ENCODE results near the gene SMIM35. TPM values are rescaled to one million over a fixed set of nuclear protein-coding genes. Genes with fewer than 3 reads are reported as not detected.

SMIM35 gene
- total RNA-seq, 1 experiment from 2014 or later: not detected

- peaks cover 8% of the 10 kb centered on the region for H3K27me3 Mint-ChIP-seq (ENCODE audit: low read depth)
- peaks cover 2% of the 10 kb centered on the region; the same call in 1 of the 2 replicates for H3K36me3 Mint-ChIP-seq
- no peak for ATAC-seq
- H3K9me3 Mint-ChIP-seq: peaks cover 21% of the 10 kb centered on the region
- ChIA-PET CTCF (no interaction called here), POLR2A (no interaction called here)
- no peak overlapping the region for H3K27ac Mint-ChIP-seq
- no peak for DNase-seq (ENCODE audit: low spot score)
- H3K4me3 Mint-ChIP-seq: no peak overlapping the region
- TF ChIP-seq MAX (CRISPR knock-in tag; IDR thresholded peaks at IDR 0.05): no peak
- TF ChIP-seq, protein P1, sequence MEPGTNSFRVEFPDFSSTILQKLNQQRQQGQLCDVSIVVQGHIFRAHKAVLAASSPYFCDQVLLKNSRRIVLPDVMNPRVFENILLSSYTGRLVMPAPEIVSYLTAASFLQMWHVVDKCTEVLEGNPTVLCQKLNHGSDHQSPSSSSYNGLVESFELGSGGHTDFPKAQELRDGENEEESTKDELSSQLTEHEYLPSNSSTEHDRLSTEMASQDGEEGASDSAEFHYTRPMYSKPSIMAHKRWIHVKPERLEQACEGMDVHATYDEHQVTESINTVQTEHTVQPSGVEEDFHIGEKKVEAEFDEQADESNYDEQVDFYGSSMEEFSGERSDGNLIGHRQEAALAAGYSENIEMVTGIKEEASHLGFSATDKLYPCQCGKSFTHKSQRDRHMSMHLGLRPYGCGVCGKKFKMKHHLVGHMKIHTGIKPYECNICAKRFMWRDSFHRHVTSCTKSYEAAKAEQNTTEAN (CRISPR knock-in tag; IDR thresholded peaks at IDR 0.05): no peak
- TF ChIP-seq TP53 (CRISPR knock-in tag; IDR thresholded peaks at IDR 0.05): no peak
- TF ChIP-seq ZMAT4 (CRISPR knock-in tag; IDR thresholded peaks at IDR 0.05): no peak
- no peak for TF ChIP-seq OVOL2 (CRISPR knock-in tag; IDR thresholded peaks at IDR 0.05; ENCODE audit: borderline replicate concordance)
- no peak for TF ChIP-seq EMX1 (CRISPR knock-in tag; IDR thresholded peaks at IDR 0.05)
- TF ChIP-seq JUN (CRISPR knock-in tag; IDR thresholded peaks at IDR 0.05): no peak
- no peak for TF ChIP-seq ATF1 (CRISPR knock-in tag; IDR thresholded peaks at IDR 0.05)
- no peak for TF ChIP-seq JAZF1 (CRISPR knock-in tag; IDR thresholded peaks at IDR 0.05)
- no peak for TF ChIP-seq SOX15 (CRISPR knock-in tag; IDR thresholded peaks at IDR 0.05)
- TF ChIP-seq ZNF232 (CRISPR knock-in tag; IDR thresholded peaks at IDR 0.05): no peak
- no peak for TF ChIP-seq ZNF416 (CRISPR knock-in tag; IDR thresholded peaks at IDR 0.05)
- no peak for TF ChIP-seq NFATC4 (CRISPR knock-in tag; IDR thresholded peaks at IDR 0.05)
- no peaks in the 10 kb centered on the region for H3K4me1 Mint-ChIP-seq
Measured at GRCh38 chr11:118014022-118014421, 72.7 kb downstream of the SMIM35 start.

DNA sequence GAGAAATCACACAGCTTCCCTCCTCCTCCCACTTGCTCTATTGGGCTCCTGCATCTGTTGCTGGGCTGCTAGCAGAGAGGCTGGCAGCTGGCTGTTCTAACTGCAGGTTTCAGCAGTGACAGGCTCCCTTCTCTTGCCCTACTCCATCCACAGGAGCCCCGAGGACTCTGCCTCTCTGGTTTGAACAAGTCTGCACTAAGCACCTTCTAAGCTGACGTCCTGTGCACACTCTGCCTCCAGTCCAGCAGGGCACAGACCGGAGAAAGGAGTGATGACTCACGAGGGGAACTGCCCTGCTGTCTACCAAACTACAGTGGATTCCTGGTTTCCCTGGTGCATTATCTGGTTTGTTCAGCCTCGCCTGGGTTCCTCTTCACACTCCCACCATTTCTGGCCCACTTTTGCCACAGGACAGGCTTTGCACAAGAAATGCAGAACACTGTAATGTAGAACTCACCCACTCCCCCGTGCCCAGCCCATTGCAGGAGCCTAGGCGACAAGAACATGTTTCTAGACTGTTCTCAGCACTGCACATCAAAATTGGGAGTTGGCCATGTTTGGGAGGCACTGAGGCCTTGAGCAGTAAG lies 74.6 kb downstream of the SMIM35 start:
- Mint-ChIP-seq H3K4me1 (no peaks in the 10 kb centered on the region), H3K36me3 (no peaks in the 10 kb centered on the region), H3K9me3 (peaks cover 8% of the 10 kb centered on the region), H3K27me3 (ENCODE audit: low read depth) (no peaks in the 10 kb centered on the region; the same call in 1 of the 2 replicates), H3K4me3 (no peak overlapping the region), H3K27ac (no peak overlapping the region)
- TF ChIP-seq MAX (CRISPR knock-in tag; IDR thresholded peaks at IDR 0.05): no peak
- TF ChIP-seq IRF1 (CRISPR knock-in tag; IDR thresholded peaks at IDR 0.05): no peak
- TF ChIP-seq NFE2L1 (CRISPR knock-in tag; IDR thresholded peaks at IDR 0.05): no peak
- no peak for TF ChIP-seq FOXJ3 (CRISPR knock-in tag; IDR thresholded peaks at IDR 0.05; ENCODE audit: borderline replicate concordance)
- TF ChIP-seq RORB (CRISPR knock-in tag; IDR thresholded peaks at IDR 0.05): no peak
- ChIA-PET POLR2A (no interaction called here), CTCF (interaction anchor here (1.4 to 1.6 kb wide), 2 partner anchors 65 to 88 kb away, joined by 3 to 4 read pairs; no protein-coding TSS in a partner anchor)
- ATAC-seq (no peak), DNase-seq (ENCODE audit: low spot score) (no peak)

GRCh38 chr11:118010738-118011461 lies 75.9 kb downstream of the SMIM35 start:
- Mint-ChIP-seq H3K27me3 (ENCODE audit: low read depth) (no peaks in the 10 kb centered on the region; the same call in 1 of the 2 replicates), H3K9me3 (peaks cover 4% of the 10 kb centered on the region; the same call in 1 of the 2 replicates), H3K4me1 (no peaks in the 10 kb centered on the region), H3K4me3 (no peak overlapping the region), H3K36me3 (no peaks in the 10 kb centered on the region), H3K27ac (no peak overlapping the region)
- ATAC-seq (no peak), DNase-seq (ENCODE audit: low spot score) (no peak)
- POLR2A ChIA-PET: no interaction called here
- CTCF ChIA-PET: interaction anchor here (1.4 kb wide), 1 partner anchor 64 kb away, joined by 4 read pairs; no protein-coding TSS in a partner anchor
- TF ChIP-seq CTCF (IDR thresholded peaks at IDR 0.05) (no peak), USF1 (CRISPR knock-in tag; IDR thresholded peaks at IDR 0.05) (no peak), ETV6 (CRISPR knock-in tag; IDR thresholded peaks at IDR 0.05) (no peak), ATF2 (CRISPR knock-in tag; IDR thresholded peaks at IDR 0.05; ENCODE audit: borderline replicate concordance, low read depth) (no peak)
- TF ChIP-seq, protein P2, sequence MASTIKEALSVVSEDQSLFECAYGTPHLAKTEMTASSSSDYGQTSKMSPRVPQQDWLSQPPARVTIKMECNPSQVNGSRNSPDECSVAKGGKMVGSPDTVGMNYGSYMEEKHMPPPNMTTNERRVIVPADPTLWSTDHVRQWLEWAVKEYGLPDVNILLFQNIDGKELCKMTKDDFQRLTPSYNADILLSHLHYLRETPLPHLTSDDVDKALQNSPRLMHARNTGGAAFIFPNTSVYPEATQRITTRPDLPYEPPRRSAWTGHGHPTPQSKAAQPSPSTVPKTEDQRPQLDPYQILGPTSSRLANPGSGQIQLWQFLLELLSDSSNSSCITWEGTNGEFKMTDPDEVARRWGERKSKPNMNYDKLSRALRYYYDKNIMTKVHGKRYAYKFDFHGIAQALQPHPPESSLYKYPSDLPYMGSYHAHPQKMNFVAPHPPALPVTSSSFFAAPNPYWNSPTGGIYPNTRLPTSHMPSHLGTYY (CRISPR knock-in tag; IDR thresholded peaks at IDR 0.05): no peak
- TF ChIP-seq, protein P3, sequence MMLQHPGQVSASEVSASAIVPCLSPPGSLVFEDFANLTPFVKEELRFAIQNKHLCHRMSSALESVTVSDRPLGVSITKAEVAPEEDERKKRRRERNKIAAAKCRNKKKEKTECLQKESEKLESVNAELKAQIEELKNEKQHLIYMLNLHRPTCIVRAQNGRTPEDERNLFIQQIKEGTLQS (CRISPR knock-in tag; conservative IDR thresholded peaks at IDR 0.05): no peak
